Kidney (tissue), 14 donors: Measurements from ENCODE around the gene TBX21. TPM values are rescaled to one million over a fixed set of nuclear protein-coding genes. Genes with fewer than 3 reads are reported as not detected.

Source experiments
- DNase-seq, 5 donors: peaks; one replicate each; pipeline ENCODE4 v3.0.0-alpha.2; 2013 to 2020
- FAIRE-seq: peaks from 2 replicates; lab custom pipeline; 2012; peaks lifted over from hg19 to GRCh38; lab: Jason Lieb, UNC
- H3K27ac ChIP-seq, 2 donors: one replicate each; pipeline ENCODE4 v1.7.0; 2013; ENCODE audit warnings: low read depth in 2 of 2, low read length in 2 of 2, inconsistent platforms in 1 of 2
- H3K27me3 ChIP-seq: one replicate; pipeline ENCODE4 v1.7.1; 2013; ENCODE audit warnings: low read length, inconsistent platforms; ENCODE audit not compliant: control insufficient read depth, insufficient read depth
- H3K36me3 ChIP-seq, 3 donors: one replicate each; pipeline versions ENCODE4 v1.7.0 to v1.7.1; 2013; ENCODE audit warnings: low read length in 3 of 3, control low read depth in 1 of 3, inconsistent platforms in 1 of 3; ENCODE audit not compliant: insufficient read depth in 3 of 3, control insufficient read depth in 2 of 3
- H3K4me1 ChIP-seq, 3 donors: one replicate each; pipeline versions ENCODE4 v1.7.0 to v1.7.1; 2013; ENCODE audit warnings: low read length in 3 of 3, inconsistent platforms in 1 of 3, low read depth in 1 of 3; ENCODE audit not compliant: control insufficient read depth in 2 of 3, insufficient read depth in 2 of 3
- H3K4me3 ChIP-seq, 3 donors: one replicate each; pipeline versions ENCODE4 v1.7.0 to v1.8.1; 2013; ENCODE audit warnings: low read length in 3 of 3, control low read depth in 1 of 3, inconsistent platforms in 1 of 3
- H3K9ac ChIP-seq, 3 donors: one replicate each; pipeline versions ENCODE4 v1.7.0 to v1.7.1; 2013; ENCODE audit warnings: low read length in 3 of 3, control low read depth in 1 of 3, inconsistent platforms in 1 of 3
- H3K9me3 ChIP-seq, 3 donors: one replicate each; pipeline versions ENCODE4 v1.7.0 to v1.7.1; 2013; ENCODE audit warnings: low read length in 3 of 3, control low read depth in 1 of 3, inconsistent platforms in 1 of 3; ENCODE audit not compliant: control insufficient read depth in 2 of 3, insufficient read depth in 1 of 3
- CTCF ChIP-seq: IDR thresholded peaks from 3 replicates; pipeline ENCODE4 v1.5.1; 2012; ENCODE audit warnings: mild to moderate bottlenecking, moderate library complexity, borderline replicate concordance; ENCODE audit not compliant: insufficient read depth; ENCODE audit errors: extremely low read depth
- intact Hi-C: fragments of 100-400 bp; cut with DNase I; formaldehyde crosslinking; loops from one replicate; pipeline ENCODE4 v1.11.1; 2022
- polyA plus RNA-seq: library from polyadenylated mRNA; stranded (reverse); fragments of 350-450 nt; fragmentation: Illumina TruSeq; extraction: RNeasy Lipid Tissue Mini Kit (QIAGEN cat#74804); gene quantifications from one replicate; pipeline ENCODE4 v1.2.3, GENCODE V29; 2014; ENCODE audit warnings: low read depth, low replicate concordance; ENCODE audit not compliant: insufficient read depth
- total RNA-seq: library from RNA; stranded (reverse); fragmentation: NEBNext Ultra II Directional; extraction: Animal tissue kit (Norgen Biotek cat#: 25700); gene quantifications from one replicate; pipeline ENCODE4 v1.2.1, GENCODE V29; 2021
- donor health status: control.
- donor health status: control.
- donor health status: control.
- donor health status: control.
- donor health status: control.
- donor health status: DM: yes; HTN: yes; CAD: no.
- donor health status: Normal renal cell carcinoma (clear cell type).

The TBX21 gene
- total and polyA plus RNA-seq, 2 donors from 2014 or later = 0.24 to 1.9 TPM

- DNase-seq = no peak
- Histone ChIP-seq H3K9me3 (no peaks in the 10 kb centered on the region), H3K36me3 (peaks cover 0 to 4% (median 3%) of the 10 kb centered on the region in 3 donors), H3K27ac (peak overlapping the region in 1 of 2 donors; percentile 66), H3K9ac (no peak overlapping the region), H3K4me3 (no peak overlapping the region), H3K4me1 (peaks cover 0 to 34% (median 13%) of the 10 kb centered on the region in 3 donors), H3K27me3 (no peaks in the 10 kb centered on the region)
- no peak for TF ChIP-seq CTCF
- intact Hi-C loops = no loop called here
- FAIRE-seq = no peak
Measured at GRCh38 chr17:47687328-47687690, 45.7 kb upstream of the TBX21 start.

GRCh38 chr17:47687748-47688147 is 45.3 kb upstream of the TBX21 start:
- no peaks in the 10 kb centered on the region for H3K9me3 ChIP-seq
- FAIRE-seq (no peak), DNase-seq (no peak)
- no peak for TF ChIP-seq CTCF
- H3K9ac ChIP-seq = no peak overlapping the region
- peaks cover 0 to 38% (median 18%) of the 10 kb centered on the region in 3 donors for H3K4me1 ChIP-seq
- peaks cover 0 to under 1% (median under 1%) of the 10 kb centered on the region in 3 donors for H3K36me3 ChIP-seq
- H3K27ac ChIP-seq = peak overlapping the region; percentile 10 to 66
- H3K4me3 ChIP-seq = no peak overlapping the region
- intact Hi-C loops = no loop called here
- no peaks in the 10 kb centered on the region for H3K27me3 ChIP-seq

GRCh38 chr17:47690121-47690520 is 42.9 kb upstream of the TBX21 start:
- intact Hi-C loops = no loop called here
- Histone ChIP-seq H3K9me3 (no peaks in the 10 kb centered on the region), H3K27me3 (no peaks in the 10 kb centered on the region)

More at GRCh38 chr17:47690121-47690520, 42.9 kb upstream of the TBX21 start:
- H3K4me1 ChIP-seq = peaks cover 6 to 44% (median 26%) of the 10 kb centered on the region in 3 donors
- H3K36me3 ChIP-seq = no peaks in the 10 kb centered on the region
- H3K27ac ChIP-seq = no peak overlapping the region
- H3K9ac ChIP-seq = no peak overlapping the region
- FAIRE-seq (no peak), DNase-seq (no peak)
- TF ChIP-seq CTCF = no peak
- H3K4me3 ChIP-seq = no peak overlapping the region
